HL-60 (cell line): Measurements from ENCODE around the gene SEC23A.
"Not testable (repeated sequence)": the region's sequence is repeated elsewhere in the genome, so short reads cannot be mapped to it uniquely, and the experiment has no call there.

Source experiments
- DNase-seq, 2 experiments: peaks; one replicate each; pipeline ENCODE4 v3.0.0-alpha.2; 2010 to 2020; ENCODE audit warnings: low read depth in 1 of 2, low spot score in 1 of 2
- H3K27ac ChIP-seq: fragments of 250-450 bp; sonication (Bioruptor Pico); replicated peaks from 2 replicates; pipeline ENCODE4 v1.5.1; 2020; ENCODE audit warnings: mild to moderate bottlenecking, moderate library complexity
- H3K27me3 ChIP-seq: fragments of 250-450 bp; sonication (Bioruptor Pico); 2 replicates; pipeline ENCODE4 v1.5.1; 2021; ENCODE audit warnings: mild to moderate bottlenecking, moderate library complexity; ENCODE audit not compliant: insufficient read depth, poor library complexity, severe bottlenecking
- H3K4me3 ChIP-seq: replicated peaks from 2 replicates; pipeline ENCODE4 v1.5.1; 2011; ENCODE audit warnings: mild to moderate bottlenecking, control low read depth, low read length; ENCODE audit not compliant: insufficient read depth
- GABPA ChIP-seq: IDR thresholded peaks from 2 replicates; pipeline ENCODE4 v1.6.1; 2012; ENCODE audit warnings: low read depth
- POLR2AphosphoS5 ChIP-seq: IDR thresholded peaks from 2 replicates; pipeline ENCODE4 v1.6.1; 2012; ENCODE audit warnings: low read depth
- SPI1 ChIP-seq: IDR thresholded peaks from 2 replicates; pipeline ENCODE4 v1.6.1; 2012; ENCODE audit warnings: low read depth, mild to moderate bottlenecking, borderline replicate concordance
- TF ChIP-seq, protein P1 (sequence below): IDR thresholded peaks from one replicate; pipeline ENCODE4 v1.5.1; 2011; ENCODE audit warnings: low read length, control low read depth, inconsistent platforms; ENCODE audit not compliant: insufficient read depth
- TF ChIP-seq, protein P2 (sequence below): IDR thresholded peaks from 2 replicates; pipeline ENCODE4 v1.6.1; 2012; ENCODE audit warnings: low read depth; ENCODE audit not compliant: insufficient replicate concordance

Gene SEC23A

GRCh38 chr14:39080886-39081285 lies 22.1 kb downstream of the SEC23A start:
- no peak overlapping the region for H3K4me3 ChIP-seq
- no peak for DNase-seq
- H3K27me3 ChIP-seq = no peaks in the 10 kb centered on the region
- no peak overlapping the region for H3K27ac ChIP-seq
- TF ChIP-seq GABPA (no peak), POLR2AphosphoS5 (no peak), SPI1 (no peak)
- TF ChIP-seq, protein P1, sequence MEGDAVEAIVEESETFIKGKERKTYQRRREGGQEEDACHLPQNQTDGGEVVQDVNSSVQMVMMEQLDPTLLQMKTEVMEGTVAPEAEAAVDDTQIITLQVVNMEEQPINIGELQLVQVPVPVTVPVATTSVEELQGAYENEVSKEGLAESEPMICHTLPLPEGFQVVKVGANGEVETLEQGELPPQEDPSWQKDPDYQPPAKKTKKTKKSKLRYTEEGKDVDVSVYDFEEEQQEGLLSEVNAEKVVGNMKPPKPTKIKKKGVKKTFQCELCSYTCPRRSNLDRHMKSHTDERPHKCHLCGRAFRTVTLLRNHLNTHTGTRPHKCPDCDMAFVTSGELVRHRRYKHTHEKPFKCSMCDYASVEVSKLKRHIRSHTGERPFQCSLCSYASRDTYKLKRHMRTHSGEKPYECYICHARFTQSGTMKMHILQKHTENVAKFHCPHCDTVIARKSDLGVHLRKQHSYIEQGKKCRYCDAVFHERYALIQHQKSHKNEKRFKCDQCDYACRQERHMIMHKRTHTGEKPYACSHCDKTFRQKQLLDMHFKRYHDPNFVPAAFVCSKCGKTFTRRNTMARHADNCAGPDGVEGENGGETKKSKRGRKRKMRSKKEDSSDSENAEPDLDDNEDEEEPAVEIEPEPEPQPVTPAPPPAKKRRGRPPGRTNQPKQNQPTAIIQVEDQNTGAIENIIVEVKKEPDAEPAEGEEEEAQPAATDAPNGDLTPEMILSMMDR = no peak
- TF ChIP-seq, protein P2, sequence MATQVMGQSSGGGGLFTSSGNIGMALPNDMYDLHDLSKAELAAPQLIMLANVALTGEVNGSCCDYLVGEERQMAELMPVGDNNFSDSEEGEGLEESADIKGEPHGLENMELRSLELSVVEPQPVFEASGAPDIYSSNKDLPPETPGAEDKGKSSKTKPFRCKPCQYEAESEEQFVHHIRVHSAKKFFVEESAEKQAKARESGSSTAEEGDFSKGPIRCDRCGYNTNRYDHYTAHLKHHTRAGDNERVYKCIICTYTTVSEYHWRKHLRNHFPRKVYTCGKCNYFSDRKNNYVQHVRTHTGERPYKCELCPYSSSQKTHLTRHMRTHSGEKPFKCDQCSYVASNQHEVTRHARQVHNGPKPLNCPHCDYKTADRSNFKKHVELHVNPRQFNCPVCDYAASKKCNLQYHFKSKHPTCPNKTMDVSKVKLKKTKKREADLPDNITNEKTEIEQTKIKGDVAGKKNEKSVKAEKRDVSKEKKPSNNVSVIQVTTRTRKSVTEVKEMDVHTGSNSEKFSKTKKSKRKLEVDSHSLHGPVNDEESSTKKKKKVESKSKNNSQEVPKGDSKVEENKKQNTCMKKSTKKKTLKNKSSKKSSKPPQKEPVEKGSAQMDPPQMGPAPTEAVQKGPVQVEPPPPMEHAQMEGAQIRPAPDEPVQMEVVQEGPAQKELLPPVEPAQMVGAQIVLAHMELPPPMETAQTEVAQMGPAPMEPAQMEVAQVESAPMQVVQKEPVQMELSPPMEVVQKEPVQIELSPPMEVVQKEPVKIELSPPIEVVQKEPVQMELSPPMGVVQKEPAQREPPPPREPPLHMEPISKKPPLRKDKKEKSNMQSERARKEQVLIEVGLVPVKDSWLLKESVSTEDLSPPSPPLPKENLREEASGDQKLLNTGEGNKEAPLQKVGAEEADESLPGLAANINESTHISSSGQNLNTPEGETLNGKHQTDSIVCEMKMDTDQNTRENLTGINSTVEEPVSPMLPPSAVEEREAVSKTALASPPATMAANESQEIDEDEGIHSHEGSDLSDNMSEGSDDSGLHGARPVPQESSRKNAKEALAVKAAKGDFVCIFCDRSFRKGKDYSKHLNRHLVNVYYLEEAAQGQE = no peak

- TF ChIP-seq SPI1 (no peak), POLR2AphosphoS5 (no peak), GABPA (no peak)
- TF ChIP-seq, protein P1 = no peak
- DNase-seq = no peak
- H3K27me3 ChIP-seq = no peaks in the 10 kb centered on the region
- H3K4me3 ChIP-seq = no peak overlapping the region
- no peak overlapping the region for H3K27ac ChIP-seq
These were observed 31.9 kb downstream of the SEC23A start for GRCh38 chr14:39071096-39071495.

DNA sequence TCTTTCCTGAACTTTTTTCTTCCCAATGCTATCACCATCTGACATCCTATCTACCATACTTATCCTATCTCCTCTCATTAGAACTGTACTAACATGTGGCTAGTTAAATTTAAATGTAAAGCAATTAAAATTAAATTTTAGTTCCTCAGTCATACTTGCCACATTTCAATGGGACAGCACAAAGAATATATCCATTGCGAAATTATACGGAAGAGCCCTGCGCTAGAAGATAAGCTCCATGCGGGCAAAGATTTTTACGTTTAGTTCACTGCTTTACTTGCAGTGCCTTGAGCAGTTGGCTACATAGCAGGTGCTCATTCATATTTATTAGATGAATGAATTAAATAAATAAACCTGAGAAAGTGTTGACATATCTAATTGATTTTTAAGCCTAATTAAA lies 33.1 kb downstream of the SEC23A start:
- no peak for TF ChIP-seq GABPA
- no peak for TF ChIP-seq POLR2AphosphoS5
- TF ChIP-seq, protein P1 = no peak
- TF ChIP-seq, protein P2 = no peak
- TF ChIP-seq SPI1 = no peak
- Histone ChIP-seq H3K4me3 (no peak overlapping the region), H3K27ac (no peak overlapping the region), H3K27me3 (no peaks in the 10 kb centered on the region)
- DNase-seq = no peak

- DNase-seq, H3K27ac ChIP-seq, H3K4me3 ChIP-seq, H3K27me3 ChIP-seq: not testable (repeated sequence)
These were observed 33.7 kb downstream of the SEC23A start for GRCh38 chr14:39069169-39069805.
